GM08714 (cell line): ENCODE results near the gene NDFIP2.

Source experiments
- H3K4me3 ChIP-seq: fragments of 200-500 bp; sonication (Bioruptor generic); 2 replicates; pipeline ENCODE4 v1.5.1; 2014; ENCODE audit warnings: mild to moderate bottlenecking, low read length, inconsistent platforms
- ZNF274 ChIP-seq: IDR thresholded peaks from 2 replicates; pipeline ENCODE4 v1.6.1; 2012; ENCODE audit warnings: mild to moderate bottlenecking, low read depth, low read length

Gene NDFIP2

GRCh38 chr13:79480954-79481684, at the start of gene NDFIP2:
TSS of gene NDFIP2 (plus strand) at chr13:79481155. CDS start at chr13:79481204, 49 bp downstream.
- peak within 1 kb of the TSS; percentile 95 for H3K4me3 ChIP-seq
- no peak for TF ChIP-seq ZNF274

DNA sequence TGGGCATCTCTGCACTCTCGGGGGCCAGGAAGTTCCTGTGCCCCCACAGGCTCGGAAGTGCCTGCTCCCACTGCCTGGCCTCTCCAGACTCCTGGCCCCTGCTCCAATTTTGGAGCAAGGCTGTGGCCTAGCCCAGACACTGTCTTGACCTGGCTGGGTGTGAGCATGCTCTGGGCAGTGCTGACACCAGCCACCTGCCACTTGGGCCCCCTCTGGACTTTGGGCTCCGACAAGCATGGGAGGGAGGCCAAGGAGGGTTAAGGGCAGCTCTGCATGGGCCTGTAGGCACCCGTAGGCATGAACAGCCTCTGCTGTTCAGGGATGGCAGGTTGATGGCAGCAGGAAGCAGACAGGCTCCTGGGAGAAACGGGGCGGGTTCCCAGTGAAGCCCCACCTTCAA, 48.9 kb upstream of the NDFIP2 start:
- TF ChIP-seq ZNF274: no peak
- no peak overlapping the region for H3K4me3 ChIP-seq

GRCh38 chr13:79432992-79433391, 48.0 kb upstream of the NDFIP2 start:
- no peak overlapping the region for H3K4me3 ChIP-seq
- no peak for TF ChIP-seq ZNF274

DNA sequence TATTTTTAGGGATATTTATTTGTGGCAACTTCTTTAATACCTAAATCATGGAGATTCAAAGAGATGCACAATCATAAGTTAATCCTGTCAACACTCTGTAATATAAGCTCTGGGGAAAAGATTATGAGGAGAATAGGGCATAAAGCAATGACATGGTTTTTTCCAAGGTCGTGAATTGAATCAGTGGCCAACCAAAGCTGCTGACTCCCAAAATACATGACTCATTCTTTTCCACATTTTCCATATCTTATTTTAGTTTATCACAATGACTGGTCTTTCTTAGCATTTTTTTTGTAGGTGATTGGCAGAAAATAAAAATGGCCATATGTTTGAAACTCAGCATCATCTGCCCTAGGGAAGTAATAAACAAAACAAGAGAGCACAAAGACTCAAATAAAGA, 46.4 kb upstream of the NDFIP2 start:
- no peak for TF ChIP-seq ZNF274
- no peak overlapping the region for H3K4me3 ChIP-seq

- TF ChIP-seq ZNF274: no peak
- H3K4me3 ChIP-seq: no peak overlapping the region
These were observed 45.4 kb upstream of the NDFIP2 start for GRCh38 chr13:79435561-79435990.

GRCh38 chr13:79439275-79439674, 41.7 kb upstream of the NDFIP2 start:
- H3K4me3 ChIP-seq: no peak overlapping the region
- TF ChIP-seq ZNF274: no peak

DNA sequence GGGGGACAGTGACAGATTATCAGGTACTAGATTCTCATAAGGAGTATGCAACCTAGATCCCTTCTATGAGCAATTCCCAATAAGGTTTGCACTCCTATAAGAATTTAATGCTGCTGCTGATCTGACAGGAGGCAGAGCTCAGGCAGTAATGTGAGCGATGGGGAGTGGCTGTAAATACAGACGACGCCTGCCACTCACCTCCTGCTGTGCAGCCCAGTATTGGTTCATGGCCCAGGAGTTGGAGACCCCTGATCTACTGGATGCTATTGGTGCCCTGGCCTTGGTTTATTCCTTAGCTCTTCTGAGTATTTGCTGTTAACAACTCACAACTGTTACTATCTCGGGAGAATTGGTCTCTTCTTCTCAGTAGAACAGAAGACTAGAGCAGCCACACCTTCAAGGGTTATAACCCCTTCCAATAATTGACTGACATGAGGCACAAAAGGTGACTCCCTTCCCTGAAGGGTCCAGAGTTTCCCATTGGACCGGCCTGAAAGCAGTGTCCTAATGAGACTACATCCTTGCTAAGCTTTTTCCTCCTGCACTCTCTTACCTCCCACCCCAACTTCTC, 39.9 kb upstream of the NDFIP2 start:
- no peak for TF ChIP-seq ZNF274
- H3K4me3 ChIP-seq: no peak overlapping the region

GRCh38 chr13:79442221-79442620, 38.7 kb upstream of the NDFIP2 start:
- H3K4me3 ChIP-seq: no peak overlapping the region
- TF ChIP-seq ZNF274: no peak

DNA sequence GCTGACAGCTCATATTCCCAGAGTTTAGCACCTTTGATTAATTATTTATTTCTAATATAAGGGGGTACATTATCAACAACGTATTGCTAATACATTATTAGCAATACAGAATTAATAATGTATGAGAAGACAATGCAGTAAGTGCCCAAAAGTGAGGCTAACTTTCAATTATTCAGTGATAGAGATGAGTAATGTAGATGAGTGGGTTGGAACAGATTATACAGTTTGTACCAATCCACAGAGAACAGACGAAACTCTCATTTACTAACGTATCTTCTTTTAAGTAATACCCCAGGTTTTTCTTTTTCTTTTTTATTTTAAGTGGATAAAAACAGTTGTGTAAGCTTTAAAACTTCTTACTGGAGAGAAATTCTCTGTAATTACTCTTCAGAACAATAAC, 38.2 kb upstream of the NDFIP2 start:
- TF ChIP-seq ZNF274: no peak
- no peak overlapping the region for H3K4me3 ChIP-seq

DNA sequence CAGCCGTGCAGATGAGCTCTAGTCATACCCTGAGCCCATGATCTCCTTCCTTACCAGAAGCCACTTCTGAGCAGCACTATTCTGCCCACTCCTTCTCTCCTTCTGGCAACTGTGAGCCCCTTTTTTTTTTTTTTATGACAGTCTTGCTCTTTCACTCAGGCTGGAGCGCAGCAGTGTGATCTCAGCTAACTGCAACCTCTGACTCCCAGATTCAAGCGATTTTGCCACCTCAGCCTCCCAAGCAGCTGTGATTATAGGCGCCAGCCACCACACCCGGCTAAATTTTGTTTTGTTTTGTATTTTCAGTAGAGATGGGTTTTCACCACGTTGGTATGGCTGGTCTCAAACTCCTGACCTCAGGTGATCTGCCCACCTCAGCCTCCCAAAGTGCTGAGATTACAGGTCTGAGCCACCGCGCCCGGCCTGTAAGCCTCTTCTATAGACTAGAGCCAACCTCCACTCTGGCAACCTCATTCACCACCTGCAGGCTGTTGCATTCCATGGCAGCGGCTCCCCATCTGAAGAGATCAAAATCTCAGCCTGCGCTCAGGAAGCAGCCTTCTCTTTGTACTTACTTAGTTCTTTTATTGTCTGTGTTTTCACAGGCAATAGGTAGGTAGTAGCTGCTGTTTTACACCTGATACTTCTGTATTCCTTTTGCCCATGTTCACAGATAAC, 34.8 kb upstream of the NDFIP2 start:
- TF ChIP-seq ZNF274: no peak
- no peak overlapping the region for H3K4me3 ChIP-seq

- TF ChIP-seq ZNF274: no peak
- H3K4me3 ChIP-seq: no peak overlapping the region
These were observed 33.8 kb upstream of the NDFIP2 start for GRCh38 chr13:79447141-79447540.

GRCh38 chr13:79447741-79448140, 33.2 kb upstream of the NDFIP2 start:
- no peak overlapping the region for H3K4me3 ChIP-seq
- no peak for TF ChIP-seq ZNF274

DNA sequence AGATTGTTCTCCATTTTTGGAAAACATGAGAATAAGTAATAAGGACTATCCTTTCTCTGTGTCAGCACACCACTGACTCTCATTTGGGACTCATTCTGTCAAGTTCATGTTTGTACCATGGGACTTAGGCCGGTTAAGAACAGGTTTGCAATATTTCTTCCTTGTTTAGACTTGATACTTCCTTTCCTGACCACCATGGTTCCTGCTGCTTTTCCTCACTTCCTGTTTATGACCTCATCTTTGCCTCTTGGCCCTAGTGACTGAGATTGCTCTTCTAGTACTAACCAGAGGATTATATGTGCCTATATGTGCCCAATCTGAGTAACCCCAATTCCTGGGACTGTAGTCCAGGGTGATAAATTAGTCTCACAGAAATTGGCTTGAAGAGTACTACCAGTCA, 32.5 kb upstream of the NDFIP2 start:
- no peak overlapping the region for H3K4me3 ChIP-seq
- TF ChIP-seq ZNF274: no peak

- no peak for TF ChIP-seq ZNF274
- H3K4me3 ChIP-seq: no peak overlapping the region
These were observed 30.8 kb upstream of the NDFIP2 start for GRCh38 chr13:79450110-79450509.

DNA sequence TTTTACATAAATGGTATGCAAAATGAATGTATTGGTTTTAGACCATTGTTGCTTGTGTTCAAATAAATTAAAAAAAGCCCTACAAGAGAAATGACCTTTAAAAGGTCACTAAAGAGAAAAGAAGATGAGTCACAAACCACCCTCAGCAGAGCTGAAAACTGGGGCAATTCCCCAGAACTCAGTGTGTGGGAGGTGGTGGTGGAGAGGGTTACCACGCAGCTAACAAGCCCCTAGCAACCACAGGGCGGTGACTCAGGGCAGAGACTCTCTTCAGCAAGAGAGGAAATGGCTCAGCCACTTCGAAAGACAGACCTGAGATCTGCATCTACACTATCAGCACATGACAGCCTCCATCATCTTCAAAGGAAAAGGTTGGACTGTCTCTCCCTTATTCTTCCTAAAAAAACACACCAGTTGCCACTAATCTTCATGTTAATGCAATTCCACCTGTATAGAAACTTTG, 29.4 kb upstream of the NDFIP2 start:
- H3K4me3 ChIP-seq: no peak overlapping the region
- TF ChIP-seq ZNF274: no peak
